HG03103 (cell line): Measurements from ENCODE around the gene CSKMT.
"Not testable (repeated sequence)": the region's sequence is repeated elsewhere in the genome, so short reads cannot be mapped to it uniquely, and the experiment has no call there.

Experiments
- ATAC-seq: cut with Tn5 transposase; IDR thresholded peaks from one replicate; pipeline ENCODE4 v1.9.1; 2021; ENCODE audit warnings: low read depth; ENCODE audit not compliant: unreplicated experiment

The CSKMT gene

GRCh38 chr11:62665075-62665598 is at the start of gene CSKMT, which contains the start of gene C11orf98:
CSKMT (plus strand) TSS chr11:62665312; CDS start chr11:62665880, 568 bp downstream.
C11orf98 (minus strand) TSS chr11:62665210; CDS start chr11:62665169, 41 bp downstream.
- ATAC-seq: peak; percentile 67

DNA sequence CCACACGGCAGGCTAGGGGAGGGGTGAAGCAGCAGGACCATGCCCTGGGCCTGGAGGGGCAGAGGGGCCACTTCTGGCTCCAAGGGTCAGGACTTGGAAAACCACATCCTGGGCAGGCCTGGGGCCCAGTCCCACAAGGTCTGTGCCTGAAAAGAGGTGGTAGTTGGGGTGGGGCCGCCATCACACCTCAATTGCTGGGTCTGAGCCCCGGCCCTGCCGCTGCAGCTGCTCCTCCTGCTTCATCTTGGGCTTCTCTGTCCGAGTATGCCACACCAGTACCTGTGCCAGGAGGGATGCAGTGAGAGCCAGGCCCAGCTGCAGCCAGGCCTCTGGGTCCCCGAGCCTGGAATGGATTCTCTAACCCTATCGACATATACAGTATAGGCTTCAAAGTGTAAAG is 49.6 kb upstream of the CSKMT start:
- ATAC-seq: no peak

- ATAC-seq: not testable (repeated sequence)
Measured at GRCh38 chr11:62616957-62617356, 48.2 kb upstream of the CSKMT start.

DNA sequence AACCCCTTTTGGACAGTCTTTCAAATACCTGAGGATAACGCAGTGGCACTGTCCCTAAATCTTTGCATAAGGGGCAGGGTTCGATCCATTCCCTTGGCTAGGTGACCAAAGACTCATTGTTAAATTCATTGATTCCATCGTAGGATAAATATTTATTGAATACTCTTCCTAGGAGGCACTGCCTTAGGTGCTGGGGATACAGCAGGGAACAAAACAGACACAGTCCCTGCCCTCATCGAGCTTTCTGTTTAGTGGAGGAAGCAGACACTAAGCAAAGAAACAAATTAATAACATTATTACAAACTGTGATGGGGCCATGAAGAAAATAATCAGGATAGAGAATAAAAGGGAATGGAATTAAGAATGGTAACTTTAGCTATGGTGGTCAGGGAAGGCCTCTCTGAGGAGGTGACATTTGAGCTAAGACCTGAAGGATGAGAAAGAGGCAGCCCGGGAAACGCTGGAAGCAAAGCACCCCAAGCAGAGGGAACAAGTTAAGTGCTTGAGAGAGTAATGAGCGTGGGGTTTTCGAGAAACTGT is 44.0 kb upstream of the CSKMT start:
- ATAC-seq: no peak

DNA sequence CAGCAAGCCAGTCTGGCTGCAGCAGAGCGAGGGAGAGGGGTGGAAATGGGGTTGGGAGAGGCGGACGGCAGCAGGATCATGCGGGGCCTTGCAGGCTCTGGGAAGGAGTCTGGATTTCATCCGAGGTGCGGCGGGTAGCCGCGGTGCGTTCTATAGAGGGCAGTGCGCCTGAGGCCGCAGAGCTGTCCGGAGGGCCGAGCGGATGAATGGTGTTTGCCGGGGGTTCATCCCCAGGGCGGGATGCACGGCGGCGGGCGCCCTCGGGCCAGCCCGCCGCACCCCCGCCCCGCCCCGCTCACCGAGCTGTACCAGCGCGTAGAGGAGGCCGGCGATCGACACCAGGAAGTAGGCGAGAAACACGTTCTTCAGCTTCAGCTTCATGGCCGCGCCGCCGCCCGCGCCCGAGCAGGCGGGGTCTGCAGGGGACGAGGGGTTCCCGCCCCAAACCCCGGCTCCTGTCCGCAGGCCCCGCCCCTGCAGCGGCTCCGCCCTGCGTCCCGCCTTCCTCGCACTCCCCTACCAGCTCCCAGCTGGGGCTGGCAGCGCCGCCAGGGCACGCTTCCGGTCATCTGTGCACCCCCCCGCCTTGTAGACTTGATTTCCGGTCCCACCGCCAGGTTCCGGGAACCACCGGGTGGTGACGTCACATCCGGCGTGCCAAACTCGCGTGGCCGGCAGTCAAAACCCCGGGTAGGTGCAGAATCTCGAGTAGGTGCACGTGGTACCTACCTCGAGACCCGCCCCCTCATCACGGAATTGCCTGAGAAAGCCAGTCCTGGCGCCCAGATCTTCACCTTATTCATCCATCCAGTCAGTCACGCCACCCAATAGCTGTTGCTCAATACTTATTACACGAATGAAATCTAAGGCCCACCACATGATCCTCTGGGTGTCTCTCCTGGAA is 43.3 kb upstream of the CSKMT start, which contains the start of gene B3GAT3:
Gene B3GAT3, minus strand, starts transcription at position 420 of the 904 bp plus-strand sequence. Its CDS starts 39 bp downstream, at position 381.
- peak; percentile 89 for ATAC-seq

DNA sequence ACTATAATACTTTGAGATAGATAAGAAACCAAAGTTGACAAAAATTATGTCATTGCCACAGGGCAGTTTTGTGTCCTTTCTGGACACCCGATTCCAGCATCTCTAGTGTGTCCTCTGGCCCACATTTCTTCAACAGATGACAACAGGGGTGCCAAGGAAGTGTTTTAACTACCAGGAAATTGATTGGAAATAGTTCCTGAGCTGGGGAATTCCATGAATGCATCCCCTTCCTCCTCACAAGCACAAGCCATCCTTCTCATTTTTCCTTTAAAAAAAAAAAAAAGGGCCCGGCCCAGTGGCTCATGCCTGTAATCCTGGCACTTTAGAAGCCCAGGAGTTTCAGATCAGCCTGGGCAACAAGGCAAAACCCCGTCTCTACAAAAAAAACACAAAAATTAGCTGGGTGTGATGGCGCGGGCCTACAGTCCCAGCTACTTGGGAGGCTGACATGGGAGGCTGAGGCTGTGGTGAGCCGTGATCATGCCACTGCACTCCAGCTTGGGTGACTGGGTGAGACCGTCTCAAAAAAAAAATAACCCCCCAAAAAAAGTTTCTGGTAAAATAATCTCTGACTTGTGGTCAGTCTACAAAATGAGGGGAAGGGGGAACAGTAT is 42.5 kb upstream of the CSKMT start:
- ATAC-seq: no peak

DNA sequence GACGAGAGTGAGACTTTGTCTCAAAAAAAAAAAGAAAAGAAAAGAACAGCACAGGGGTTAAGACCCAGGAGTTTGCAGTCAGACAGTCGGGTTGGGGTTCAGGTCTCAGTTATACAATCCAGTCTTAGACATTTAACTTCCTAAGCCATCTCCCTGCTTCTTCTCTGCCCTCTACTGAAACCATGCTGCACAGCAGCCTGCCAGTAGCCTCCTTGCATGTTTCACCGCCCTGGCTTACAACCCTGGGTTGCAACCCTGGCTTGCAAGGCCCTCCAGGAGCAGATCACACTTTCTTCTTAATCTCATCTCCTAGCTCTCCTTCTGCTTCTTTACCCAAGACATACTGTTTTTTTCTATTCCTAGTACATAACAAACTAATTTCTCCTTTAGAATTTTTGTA is 37.4 kb upstream of the CSKMT start:
- ATAC-seq: no peak

GRCh38 chr11:62632492-62632891 is 32.6 kb upstream of the CSKMT start:
- ATAC-seq: no peak

DNA sequence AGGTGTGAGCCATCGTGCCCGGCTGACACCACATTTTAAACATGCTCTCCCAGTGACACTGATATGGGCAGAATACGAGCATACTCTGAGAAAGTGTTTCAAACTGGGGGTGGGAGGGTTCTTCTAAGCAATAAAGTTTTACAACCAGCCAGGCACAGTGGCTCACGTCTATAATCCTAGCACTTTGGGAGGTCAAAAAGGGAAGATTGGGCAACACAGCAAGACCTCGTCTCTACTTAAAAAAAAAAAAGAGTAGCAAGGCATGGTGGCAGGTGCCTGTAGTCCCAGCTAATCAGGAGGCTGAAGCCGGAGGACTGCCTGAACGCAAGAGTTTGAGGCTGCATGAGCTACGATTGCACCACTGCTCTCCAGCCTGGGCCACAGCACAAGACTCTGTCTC is 20.9 kb upstream of the CSKMT start:
- no peak for ATAC-seq

DNA sequence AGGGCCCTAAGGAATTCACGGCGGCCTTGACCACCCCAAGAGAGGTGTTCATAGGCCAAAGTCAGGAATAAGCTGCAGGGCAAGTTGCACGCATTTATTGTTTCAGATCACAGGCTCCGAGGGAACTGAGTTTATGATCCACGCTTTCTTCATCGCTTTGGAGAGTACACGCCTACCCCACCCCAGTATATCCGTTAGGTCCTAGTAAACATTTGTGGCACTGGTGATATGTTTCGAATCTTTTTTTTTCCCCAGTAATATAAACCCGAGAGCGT is 19.5 kb upstream of the CSKMT start:
- no peak for ATAC-seq

DNA sequence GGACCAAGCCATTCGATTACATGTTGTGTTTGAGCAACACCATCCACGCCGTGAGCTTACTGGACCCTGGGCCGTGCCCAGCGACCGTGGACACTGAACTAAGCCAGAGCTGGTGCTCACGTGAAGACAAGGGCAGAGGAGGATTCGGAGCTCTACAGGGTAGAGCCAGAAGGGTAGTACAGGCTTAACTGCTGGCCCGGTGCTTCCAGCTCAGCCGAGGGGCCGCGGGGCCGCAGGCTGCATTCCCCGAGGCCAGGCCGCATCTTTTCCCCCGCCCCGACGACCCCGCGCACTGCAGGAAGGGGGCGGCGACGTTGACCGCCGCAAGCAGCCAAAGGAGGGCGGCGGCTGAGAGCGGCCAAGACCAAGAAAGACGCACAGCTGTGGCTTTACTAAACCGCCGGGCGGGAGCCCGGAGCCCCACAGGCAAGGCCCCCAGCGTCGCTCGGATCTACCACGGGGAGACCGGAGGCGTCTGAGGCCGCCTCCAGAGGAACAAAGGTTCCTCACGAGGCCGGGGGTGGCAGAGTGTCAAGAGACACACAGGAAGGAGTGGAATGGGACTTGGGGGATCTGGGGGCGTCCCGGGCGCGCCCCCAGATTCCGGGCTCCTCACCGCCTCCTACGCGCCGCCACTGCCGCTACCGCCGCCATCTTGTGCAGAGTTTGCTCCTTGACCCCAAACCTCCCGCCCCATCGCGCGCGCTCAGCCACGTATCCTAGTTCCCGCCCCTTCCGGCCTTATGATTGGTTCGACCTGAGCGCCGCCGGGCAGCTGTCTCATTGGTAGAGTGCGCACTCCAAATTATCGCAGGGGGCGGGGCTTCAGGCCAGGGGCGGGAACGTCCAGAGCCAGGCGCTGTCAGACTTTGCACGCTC is 18.9 kb upstream of the CSKMT start, which contains the start of gene GANAB:
Gene GANAB, minus strand, starts transcription at position 668 of the 879 bp plus-strand sequence. Its CDS starts 14 bp downstream, at position 654.
- ATAC-seq: peak; percentile 91

DNA sequence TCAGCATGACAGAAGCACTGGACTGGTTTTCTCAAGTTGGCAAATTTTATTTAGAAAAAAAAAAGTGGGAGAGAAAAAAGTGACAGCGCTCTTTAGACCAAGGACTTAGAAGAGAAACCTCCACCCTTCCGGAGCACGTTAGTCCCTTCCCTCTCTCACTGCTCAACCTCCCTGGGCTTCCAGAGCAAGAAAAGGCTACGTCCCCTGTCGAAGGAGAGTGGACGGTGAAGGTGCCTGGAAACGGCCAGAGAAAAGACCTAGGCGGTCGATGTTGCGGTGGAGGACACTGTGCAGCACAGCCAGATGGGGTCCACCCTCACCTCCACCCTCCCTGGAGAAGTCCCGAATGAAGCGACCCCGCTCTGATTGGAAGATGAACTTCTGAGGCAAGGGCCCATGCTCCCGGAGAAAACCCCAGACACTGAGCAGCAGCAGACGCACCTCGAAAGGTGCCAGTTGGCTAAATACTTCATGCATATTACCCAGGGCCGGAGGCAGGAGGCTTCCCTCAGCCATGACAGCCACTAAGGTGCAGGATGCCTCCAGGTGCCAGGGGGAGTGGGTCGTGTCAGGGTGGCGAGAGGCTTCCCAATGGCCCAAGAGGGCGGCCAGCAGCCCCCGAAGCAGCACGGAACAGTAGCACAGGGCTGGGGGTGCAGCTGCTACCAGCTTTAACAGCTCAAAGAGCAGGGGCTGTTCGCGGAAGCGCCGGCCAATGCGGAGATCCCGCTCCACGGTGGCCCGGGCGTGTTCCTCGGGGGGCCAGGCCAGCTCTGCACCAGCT is 18.1 kb upstream of the CSKMT start:
- no peak for ATAC-seq

DNA sequence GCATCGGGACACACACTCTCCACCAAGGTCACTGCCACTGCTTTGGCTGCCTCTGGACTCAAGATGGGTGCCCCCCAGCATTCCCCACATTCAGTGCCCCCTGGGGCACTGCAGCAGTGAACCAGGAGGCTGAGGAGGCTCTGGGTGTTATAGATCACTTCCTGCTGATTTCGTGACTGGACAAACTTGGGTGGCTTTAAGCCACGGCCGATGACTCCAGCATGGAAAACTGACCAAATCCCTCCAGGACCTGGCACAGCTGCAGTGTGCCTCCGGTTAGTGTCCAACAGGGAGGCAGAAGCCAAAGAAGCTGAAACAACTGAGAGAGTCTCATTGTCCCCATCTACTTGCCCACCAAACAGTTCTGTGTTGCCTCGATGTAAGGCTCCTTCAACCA is 17.5 kb upstream of the CSKMT start:
- no peak for ATAC-seq

DNA sequence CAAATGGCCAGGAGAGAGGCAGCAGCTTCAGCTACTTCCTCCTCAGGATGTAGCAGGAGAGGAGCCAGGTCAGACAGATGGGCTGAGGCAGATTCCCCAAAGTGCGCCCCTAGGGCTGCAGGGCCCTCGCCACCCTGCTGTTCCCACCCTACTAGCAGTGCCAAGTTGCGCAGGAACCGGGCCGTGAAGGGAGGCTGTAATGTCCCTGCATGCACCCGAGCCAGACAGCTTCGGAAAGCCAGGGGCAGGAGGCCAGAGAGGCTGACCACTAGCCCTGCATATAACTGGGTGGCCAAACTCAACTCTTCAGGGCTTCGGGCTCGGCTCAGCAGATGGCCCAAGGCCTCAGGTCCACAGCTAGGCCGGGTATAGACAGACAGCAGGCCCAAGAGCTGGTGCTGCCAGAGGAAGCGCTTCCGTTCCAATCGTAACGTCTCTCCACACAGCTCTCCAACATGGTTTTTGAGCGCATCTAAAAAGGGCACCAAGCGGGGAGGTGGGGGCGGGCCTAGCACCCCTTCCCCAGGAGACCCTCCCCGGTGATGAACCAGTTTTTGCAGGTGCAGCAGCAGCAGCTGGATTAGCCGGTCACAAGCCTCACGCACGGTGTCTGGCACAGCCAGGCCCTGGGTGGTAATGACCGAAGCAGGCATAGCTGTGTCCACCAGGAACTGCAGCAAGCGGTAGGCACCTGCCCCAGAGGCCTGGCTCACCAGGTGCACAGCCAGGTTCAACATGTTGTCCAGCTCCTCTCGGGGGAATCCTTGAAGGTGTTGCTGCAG is 16.7 kb upstream of the CSKMT start:
- no peak for ATAC-seq

DNA sequence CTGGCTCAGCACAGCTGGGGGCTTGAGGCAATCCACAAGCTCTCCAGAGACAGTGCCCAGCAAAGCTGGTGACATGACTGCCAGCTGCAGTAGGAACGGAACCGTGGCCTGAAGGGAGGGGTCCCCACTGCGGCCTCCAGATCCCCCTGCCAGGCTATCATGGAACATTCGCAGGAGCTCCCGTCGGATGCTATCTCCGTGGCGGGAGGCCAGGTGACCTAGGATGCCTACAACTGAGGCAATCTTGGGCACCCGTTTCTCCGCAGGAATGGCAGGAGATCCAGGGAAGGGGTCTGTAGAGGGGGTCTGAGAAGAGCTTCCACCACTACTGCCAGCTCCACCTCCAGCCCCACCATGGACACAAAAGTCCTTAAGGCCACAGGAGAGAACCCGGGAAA is 16.1 kb upstream of the CSKMT start:
- ATAC-seq: no peak

- ATAC-seq: no peak
Measured at GRCh38 chr11:62649486-62649885, 15.6 kb upstream of the CSKMT start.

DNA sequence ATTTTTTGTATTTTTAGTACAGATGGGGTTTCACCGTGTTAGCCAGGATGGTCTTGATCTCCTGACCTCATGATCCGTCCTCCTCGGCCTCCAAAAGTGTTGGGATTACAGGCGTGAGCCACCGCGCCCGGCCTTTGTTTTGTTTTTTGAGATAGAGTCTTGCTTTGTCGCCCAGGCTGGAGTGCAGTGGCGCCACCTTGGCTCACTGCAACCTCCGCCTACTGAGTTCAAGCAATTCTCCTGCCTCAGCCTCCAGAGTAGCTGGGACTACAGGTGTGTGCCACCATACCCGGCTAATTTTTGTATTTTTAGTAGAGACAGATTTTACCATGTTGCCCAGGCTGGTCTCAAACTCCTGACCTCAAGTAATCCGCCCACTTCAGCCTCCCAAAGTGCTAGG is 14.8 kb upstream of the CSKMT start:
- not testable (repeated sequence) for ATAC-seq

DNA sequence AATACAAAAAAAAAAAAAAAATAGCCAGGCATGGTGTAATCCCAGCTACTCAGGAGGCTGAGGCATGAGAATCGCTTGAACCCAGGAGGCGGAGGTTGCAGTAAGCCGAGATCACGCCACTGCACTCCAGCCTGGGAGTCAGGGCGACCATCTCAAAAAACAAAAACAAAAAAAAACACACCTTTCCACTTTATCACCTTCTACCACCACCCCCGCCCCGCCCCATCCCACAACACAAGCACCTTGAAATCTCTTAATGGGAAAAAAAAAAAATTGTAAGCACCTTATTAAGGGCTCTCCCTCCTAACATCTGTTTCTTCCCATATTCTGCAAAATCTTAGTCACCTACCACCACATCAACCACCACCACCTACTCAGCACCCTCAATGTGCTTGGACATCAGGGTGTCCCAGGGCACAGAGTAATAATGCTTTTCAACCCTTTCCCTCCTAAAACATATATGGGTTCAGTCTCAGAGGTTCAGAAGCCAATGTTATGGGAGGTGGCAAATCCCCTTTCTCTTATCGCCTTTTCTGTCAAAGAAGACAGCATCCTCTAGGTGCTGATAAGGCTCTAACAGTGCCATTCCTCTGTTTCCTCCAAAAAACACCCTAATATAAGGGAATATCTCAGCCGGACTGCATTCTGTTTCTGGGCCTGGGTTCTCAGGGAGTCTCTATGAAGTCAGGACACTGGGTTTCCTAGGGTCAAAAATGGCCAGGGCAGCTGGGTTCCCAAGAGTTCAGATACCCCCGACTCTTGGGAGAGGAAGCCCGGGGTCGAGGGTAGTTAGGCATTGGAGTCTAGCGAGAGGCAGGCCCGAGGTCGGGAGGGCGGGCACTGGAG is 12.7 kb upstream of the CSKMT start:
- ATAC-seq: peak; percentile 8
